HCT116 (cell line): Measurements from ENCODE around the gene MRTFB. TPM values are rescaled to one million over a fixed set of nuclear protein-coding genes. Genes with fewer than 3 reads are reported as not detected.

ENCODE experiments used
- ATAC-seq: fragments of 200-7000 bp; cut with Tn5 transposase; 2 replicates; pipeline ENCODE4 v1.9.1; 2020; ENCODE audit warnings: mild to moderate bottlenecking, moderate library complexity
- BruUV-seq: library from RNA; stranded (reverse); fragments of 400-500 nt; replicated peaks from 2 replicates; lab custom pipeline; 2021; lab: Mats Ljungman, UMichigan
- CTCF ChIA-PET: fragments of 300-600 bp; sonication (Branson Sonifier 250); formaldehyde crosslinking; loops from one replicate; lab custom pipeline; 2021; ENCODE audit warnings: antibody characterized with exemption; lab: Charles Lee
- POLR2A ChIA-PET: fragments of 300-600, 350-600 bp; sonication (Branson Sonifier 250); formaldehyde crosslinking; loops from one replicate; lab custom pipeline; 2021; ENCODE audit warnings: antibody characterized with exemption; lab: Charles Lee
- RAD21 ChIA-PET, 2 experiments: fragments of 300-600 bp; sonication (Branson Sonifier 250); formaldehyde crosslinking; loops; one replicate each; lab custom pipeline; 2023; ENCODE audit warnings: low total read pairs in 2 of 2; ENCODE audit not compliant: uncharacterized antibody in 2 of 2, unreplicated experiment in 2 of 2, low non-redundant PET in 1 of 2; lab: Charles Lee
- DNase-seq: peaks from one replicate; pipeline ENCODE4 v3.0.0-alpha.2; 2010; ENCODE audit warnings: low read depth, low spot score
- H2AFZ ChIP-seq: fragments of 200-600 bp; shearing (Covaris generic), sonication (generic); 2 replicates; pipeline ENCODE4 v1.6.1; 2017; ENCODE audit warnings: low read depth, mixed run types, mixed read lengths, antibody characterized with exemption, low read length; ENCODE audit not compliant: poor library complexity, severe bottlenecking
- H3K27ac ChIP-seq: 2 replicates; pipeline ENCODE4 v1.5.1; 2012; ENCODE audit warnings: low read depth, low read length
- H3K27me3 ChIP-seq: fragments of 200-600 bp; sonication (generic); 2 replicates; pipeline ENCODE4 v1.6.1; 2016; ENCODE audit warnings: mixed run types, low read length, mixed read lengths; ENCODE audit not compliant: insufficient read depth
- H3K36me3 ChIP-seq, 2 experiments: fragments of 200-500 bp in 1 of 2; fragments of 200-600 bp in 1 of 2; sonication (Bioruptor generic) in 1 of 2; sonication (generic) in 1 of 2; 2 replicates each; pipeline versions ENCODE4 v1.5.1 to v1.6.1; 2014 to 2016; ENCODE audit warnings: low read length in 2 of 2, inconsistent platforms in 1 of 2, mixed read lengths in 1 of 2, mixed run types in 1 of 2; ENCODE audit not compliant: insufficient read depth in 2 of 2, control insufficient read depth in 1 of 2
- H3K4me1 ChIP-seq, 2 experiments: fragments of 200-600 bp in 1 of 2; sonication (generic) in 1 of 2; 2 replicates each; pipeline versions ENCODE4 v1.5.1 to v1.6.1; 2012 to 2017; ENCODE audit warnings: low read length in 2 of 2, inconsistent platforms in 1 of 2, mild to moderate bottlenecking in 1 of 2, mixed read lengths in 1 of 2, mixed run types in 1 of 2, moderate library complexity in 1 of 2; ENCODE audit not compliant: insufficient read depth in 2 of 2, control insufficient read depth in 1 of 2
- H3K4me2 ChIP-seq: fragments of 200-600 bp; sonication (generic); 2 replicates; pipeline ENCODE4 v1.6.1; 2017; ENCODE audit warnings: mixed run types, low read length, mixed read lengths
- H3K4me3 ChIP-seq, 2 experiments: fragments of 200-600 bp in 1 of 2; sonication (generic) in 1 of 2; replicated peaks in 1 of 2; 2 replicates each; pipeline ENCODE4 v1.5.1; 2011 to 2016; ENCODE audit warnings: low read length in 2 of 2, control low read depth in 1 of 2, low read depth in 1 of 2, mild to moderate bottlenecking in 1 of 2, mixed read lengths in 1 of 2, mixed run types in 1 of 2
- H3K79me2 ChIP-seq: fragments of 200-600 bp; sonication (generic); 2 replicates; pipeline ENCODE4 v1.6.1; 2017; ENCODE audit warnings: mild to moderate bottlenecking, mixed run types, low read length, moderate library complexity, mixed read lengths; ENCODE audit not compliant: insufficient read depth
- H3K9ac ChIP-seq: fragments of 200-600 bp; sonication (generic); 2 replicates; pipeline ENCODE4 v1.6.1; 2016; ENCODE audit warnings: low read length, mixed read lengths
- H3K9me2 ChIP-seq: fragments of 200-600 bp; sonication (generic), shearing (Covaris generic); 2 replicates; pipeline ENCODE4 v1.6.1; 2017; ENCODE audit warnings: mixed run types, mild to moderate bottlenecking, moderate library complexity; ENCODE audit not compliant: insufficient read depth
- H3K9me3 ChIP-seq, 2 experiments: fragments of 200-500 bp in 1 of 2; fragments of 200-600 bp in 1 of 2; sonication (Bioruptor generic) in 1 of 2; sonication (generic) in 1 of 2; 2 replicates each; pipeline ENCODE4 v1.6.1; 2014 to 2017; ENCODE audit warnings: low read length in 2 of 2, mixed read lengths in 2 of 2, inconsistent platforms in 1 of 2, low read depth in 1 of 2, mild to moderate bottlenecking in 1 of 2, mixed run types in 1 of 2, moderate library complexity in 1 of 2; ENCODE audit not compliant: control insufficient read depth in 1 of 2, insufficient read depth in 1 of 2
- H4K20me1 ChIP-seq: fragments of 200-600 bp; sonication (generic), shearing (Covaris generic); 2 replicates; pipeline ENCODE4 v1.6.1; 2017; ENCODE audit warnings: mixed run types, mild to moderate bottlenecking, moderate library complexity; ENCODE audit not compliant: insufficient read depth
- ATF3 ChIP-seq: IDR thresholded peaks from 2 replicates; pipeline ENCODE4 v1.6.1; 2012
- CBX3 ChIP-seq: IDR thresholded peaks from 2 replicates; pipeline ENCODE4 v1.6.1; 2012; ENCODE audit warnings: low read depth
- EGR1 ChIP-seq: IDR thresholded peaks from 2 replicates; pipeline ENCODE4 v1.6.1; 2012; ENCODE audit warnings: low read depth
- ELF1 ChIP-seq: IDR thresholded peaks from 2 replicates; pipeline ENCODE4 v1.6.1; 2012; ENCODE audit warnings: low read depth, borderline replicate concordance
- EZH2 ChIP-seq: fragments of 200-600 bp; sonication (generic); IDR thresholded peaks from 2 replicates; pipeline ENCODE4 v1.6.1; 2017; ENCODE audit warnings: antibody characterized with exemption, mixed run types
- FOSL1 ChIP-seq: IDR thresholded peaks from 2 replicates; pipeline ENCODE4 v1.6.1; 2012; ENCODE audit warnings: low read depth
- POLR2A ChIP-seq: IDR thresholded peaks from 2 replicates; pipeline ENCODE4 v1.7.0; 2011; ENCODE audit warnings: borderline replicate concordance; ENCODE audit not compliant: insufficient read depth, insufficient read length; ENCODE audit errors: extremely low read depth
- RAD21 ChIP-seq: IDR thresholded peaks from 2 replicates; pipeline ENCODE4 v1.6.1; 2012; ENCODE audit warnings: low read depth, mild to moderate bottlenecking
- REST ChIP-seq: IDR thresholded peaks from 2 replicates; pipeline ENCODE4 v1.6.1; 2012; ENCODE audit warnings: low read depth
- SP1 ChIP-seq: IDR thresholded peaks from 2 replicates; pipeline ENCODE4 v1.6.1; 2012; ENCODE audit warnings: low read depth
- ZFX ChIP-seq: fragments of 450-650 bp; IDR thresholded peaks from 2 replicates; pipeline ENCODE4 v1.6.1; 2017
- ZNF274 ChIP-seq: fragments of 200-500 bp; sonication (Bioruptor generic); IDR thresholded peaks from 2 replicates; pipeline ENCODE4 v1.6.1; 2014; ENCODE audit warnings: mild to moderate bottlenecking, low read depth, low read length, inconsistent platforms
- intact Hi-C: fragments of 100-400 bp; cut with micrococcal nuclease; formaldehyde crosslinking; loops from 2 replicates; pipeline ENCODE4 v1.10.0; 2022
- total RNA-seq: library from RNA; stranded (reverse); gene quantifications from one replicate; pipeline ENCODE4 v1.2.1, GENCODE V29; 2021; ENCODE audit not compliant: unreplicated experiment

The MRTFB gene
- total RNA-seq, 1 experiment from 2014 or later = 39.0 TPM

- BruUV-seq = no TSS peak
- Histone ChIP-seq H3K9ac (no peak overlapping the region), H3K27ac (no peak overlapping the region), H3K4me1 (0 out of 4 replicates have a peak, but pooled peaks cover 0 to 2% of the 10 kb centered on the region in 2 experiments), H3K79me2 (no peaks in the 10 kb centered on the region)
- CTCF ChIA-PET = no interaction called here
- POLR2A ChIA-PET = no interaction called here
- no peak for TF ChIP-seq CBX3
- no peak for TF ChIP-seq FOSL1
- TF ChIP-seq ZFX = no peak
- TF ChIP-seq EZH2 = no peak
- TF ChIP-seq ATF3 = no peak
- TF ChIP-seq POLR2A = no peak
- no peak for TF ChIP-seq SP1
- no peak for TF ChIP-seq ZNF274
- TF ChIP-seq EGR1 = no peak
- no peak for TF ChIP-seq REST
- TF ChIP-seq RAD21 = no peak
- no peak for TF ChIP-seq ELF1
- TF ChIP-seq, all 23 proteins: peak for 0
- H3K36me3 ChIP-seq = no peaks in the 10 kb centered on the region
- H2AFZ ChIP-seq = no peak overlapping the region
- DNase-seq = no peak
- H3K4me2 ChIP-seq = no peak overlapping the region
- intact Hi-C loops = no loop called here
- H3K4me3 ChIP-seq = no peak overlapping the region
- RAD21 ChIA-PET = interaction anchor here in 1 of 2 experiments (0.7 kb wide), 1 partner anchor 280 kb away, joined by 3 read pairs; no protein-coding TSS in a partner anchor
- ATAC-seq = no peak
- H3K27me3 ChIP-seq = no peaks in the 10 kb centered on the region
- H3K9me2 ChIP-seq = no peaks in the 10 kb centered on the region
- H3K9me3 ChIP-seq = no peaks in the 10 kb centered on the region
- no peaks in the 10 kb centered on the region; the same call in 1 of the 2 replicates for H4K20me1 ChIP-seq
Measured at GRCh38 chr16:14203166-14203565, 132.0 kb downstream of the MRTFB start.
